HG03460 (cell line): Measurements from ENCODE around the gene PABPC3.

ENCODE experiments used
- ATAC-seq: cut with Tn5 transposase; IDR thresholded peaks from one replicate; pipeline ENCODE4 v1.9.1; 2021; ENCODE audit not compliant: unreplicated experiment

The PABPC3 gene

GRCh38 chr13:25095851-25096453 lies at the start of gene PABPC3:
Gene PABPC3 (plus strand): TSS chr13:25096136. CDS start chr13:25096199, 63 bp downstream.
- ATAC-seq = no peak

- no peak for ATAC-seq
These were observed 49.5 kb upstream of the PABPC3 start for GRCh38 chr13:25046274-25046984.

- no peak for ATAC-seq
These were observed 48.9 kb upstream of the PABPC3 start for GRCh38 chr13:25046985-25047511.

GRCh38 chr13:25051065-25051464 lies 44.9 kb upstream of the PABPC3 start:
- no peak for ATAC-seq

- no peak for ATAC-seq
These were observed 36.8 kb upstream of the PABPC3 start for GRCh38 chr13:25059166-25059565.

- no peak for ATAC-seq
These were observed 36.0 kb upstream of the PABPC3 start for GRCh38 chr13:25059958-25060357.

- no peak for ATAC-seq
These were observed 33.5 kb upstream of the PABPC3 start for GRCh38 chr13:25062479-25062878.

- no peak for ATAC-seq
These were observed 31.5 kb upstream of the PABPC3 start for GRCh38 chr13:25064396-25064795.

GRCh38 chr13:25065974-25066770 lies 29.8 kb upstream of the PABPC3 start:
- no peak for ATAC-seq

GRCh38 chr13:25067064-25067463 lies 28.9 kb upstream of the PABPC3 start:
- no peak for ATAC-seq

- no peak for ATAC-seq
These were observed 27.1 kb upstream of the PABPC3 start for GRCh38 chr13:25068810-25069209.

- ATAC-seq = no peak
These were observed 26.7 kb upstream of the PABPC3 start for GRCh38 chr13:25069236-25069635.

- no peak for ATAC-seq
These were observed 26.0 kb upstream of the PABPC3 start for GRCh38 chr13:25069911-25070310.

- no peak for ATAC-seq
These were observed 15.2 kb upstream of the PABPC3 start for GRCh38 chr13:25080773-25081172.

- no peak for ATAC-seq
These were observed 11.8 kb upstream of the PABPC3 start for GRCh38 chr13:25084096-25084495.

GRCh38 chr13:25085125-25085742 lies 10.7 kb upstream of the PABPC3 start:
- ATAC-seq = no peak

- no peak for ATAC-seq
These were observed 7.2 kb upstream of the PABPC3 start for GRCh38 chr13:25088562-25089221.

GRCh38 chr13:25097426-25097825 lies 1.5 kb downstream of the PABPC3 start:
- ATAC-seq = no peak

- ATAC-seq = no peak
These were observed 7.8 kb downstream of the PABPC3 start for GRCh38 chr13:25103711-25104110.

GRCh38 chr13:25109341-25109740 lies 13.4 kb downstream of the PABPC3 start:
- ATAC-seq = no peak
